Fibroblast of pulmonary artery (primary cell): ENCODE data around the gene ANO2.

Experiments used
- DNase-seq: peaks from one replicate; pipeline ENCODE4 v3.0.0-alpha.2; 2010; ENCODE audit warnings: low read depth
- H3K4me3 ChIP-seq: replicated peaks from 2 replicates; pipeline ENCODE4 v1.5.1; 2011; ENCODE audit warnings: low read depth, mild to moderate bottlenecking, control low read depth, low read length, moderate library complexity
- CTCF ChIP-seq: IDR thresholded peaks from 2 replicates; pipeline ENCODE4 v1.5.1; 2011; ENCODE audit warnings: mild to moderate bottlenecking, control low read depth, low read length, inconsistent platforms; ENCODE audit errors: missing control alignments

The ANO2 gene

GRCh38 chr12:5624486-5625272 is 320.4 kb downstream of the ANO2 start:
- no peak for TF ChIP-seq CTCF
- no peak overlapping the region for H3K4me3 ChIP-seq
- no peak for DNase-seq

- no peak for TF ChIP-seq CTCF
- no peak for DNase-seq
- no peak overlapping the region for H3K4me3 ChIP-seq
These were observed 321.6 kb downstream of the ANO2 start for GRCh38 chr12:5623411-5623810.

GRCh38 chr12:5622280-5622679 is 322.8 kb downstream of the ANO2 start:
- TF ChIP-seq CTCF = no peak
- H3K4me3 ChIP-seq = no peak overlapping the region
- DNase-seq = no peak

GRCh38 chr12:5621329-5621728 is 323.7 kb downstream of the ANO2 start:
- no peak for TF ChIP-seq CTCF
- no peak for DNase-seq

GRCh38 chr12:5620896-5621295 is 324.2 kb downstream of the ANO2 start:
- H3K4me3 ChIP-seq = no peak overlapping the region
- no peak for DNase-seq
- TF ChIP-seq CTCF = no peak

More at GRCh38 chr12:5621329-5621728, 323.7 kb downstream of the ANO2 start:
- H3K4me3 ChIP-seq = no peak overlapping the region

GRCh38 chr12:5619628-5620027 is 325.4 kb downstream of the ANO2 start:
- DNase-seq = no peak
- H3K4me3 ChIP-seq = no peak overlapping the region
- TF ChIP-seq CTCF = no peak

GRCh38 chr12:5616854-5617253 is 328.2 kb downstream of the ANO2 start:
- H3K4me3 ChIP-seq = no peak overlapping the region
- TF ChIP-seq CTCF = no peak
- no peak for DNase-seq
